Muscle of back (tissue), 11 donors: ENCODE measurements around the gene ADGRD2. TPM values are rescaled to one million over a fixed set of nuclear protein-coding genes. Genes with fewer than 3 reads are reported as not detected.

Source experiments
- DNase-seq, 3 donors: peaks; one replicate each; pipeline versions ENCODE4 v3.0.0 to v3.0.0-alpha.2; 2013
- polyA plus RNA-seq, 10 donors: library from polyadenylated mRNA; unstranded; fragments of 120-200 nt; gene quantifications; one replicate each; pipeline ENCODE4 v1.2.1, GENCODE V29; 2013; ENCODE audit not compliant: insufficient read length in 10 of 10

Gene ADGRD2
- polyA plus RNA-seq, 10 donors: 0.12 to 0.15 TPM; not detected in 8

- no peak for DNase-seq
These were observed 20.8 kb upstream of the ADGRD2 start for GRCh38 chr9:124429530-124429867.

GRCh38 chr9:124436320-124436719 lies 13.9 kb upstream of the ADGRD2 start:
- DNase-seq: no peak

- no peak for DNase-seq
These were observed 13.2 kb upstream of the ADGRD2 start for GRCh38 chr9:124437086-124437485.

- no peak for DNase-seq
These were observed 12.2 kb upstream of the ADGRD2 start for GRCh38 chr9:124438091-124438490.

- no peak for DNase-seq
These were observed 11.2 kb upstream of the ADGRD2 start for GRCh38 chr9:124439086-124439485.

GRCh38 chr9:124439686-124440243 lies 10.5 kb upstream of the ADGRD2 start:
- no peak for DNase-seq

- no peak for DNase-seq
These were observed 9.5 kb upstream of the ADGRD2 start for GRCh38 chr9:124440786-124441185.

- DNase-seq: no peak
These were observed 9.0 kb upstream of the ADGRD2 start for GRCh38 chr9:124441291-124441690.

GRCh38 chr9:124442379-124442778 lies 7.9 kb upstream of the ADGRD2 start:
- no peak for DNase-seq

- no peak for DNase-seq
These were observed 7.4 kb upstream of the ADGRD2 start for GRCh38 chr9:124442826-124443225.

GRCh38 chr9:124443625-124444024 lies 6.6 kb upstream of the ADGRD2 start:
- no peak for DNase-seq

GRCh38 chr9:124444166-124444565 lies 6.1 kb upstream of the ADGRD2 start:
- no peak for DNase-seq

- no peak for DNase-seq
These were observed 3.0 kb upstream of the ADGRD2 start for GRCh38 chr9:124447297-124447661.

- no peak for DNase-seq
These were observed 2.2 kb upstream of the ADGRD2 start for GRCh38 chr9:124448019-124448418.

- DNase-seq: no peak
These were observed 685 bp upstream of the ADGRD2 start for GRCh38 chr9:124449381-124450151.

- DNase-seq: no peak
These were observed 845 bp downstream of the ADGRD2 start for GRCh38 chr9:124450931-124451661.

- no peak for DNase-seq
These were observed 2.1 kb downstream of the ADGRD2 start for GRCh38 chr9:124452326-124452725.

- no peak for DNase-seq
These were observed 2.8 kb downstream of the ADGRD2 start for GRCh38 chr9:124452841-124453585.

- no peak for DNase-seq
These were observed 3.4 kb downstream of the ADGRD2 start for GRCh38 chr9:124453586-124454191.

GRCh38 chr9:124454296-124454695 lies 4.0 kb downstream of the ADGRD2 start:
- DNase-seq: no peak

- no peak for DNase-seq
These were observed 4.7 kb downstream of the ADGRD2 start for GRCh38 chr9:124454791-124455443.

- no peak for DNase-seq
These were observed 5.6 kb downstream of the ADGRD2 start for GRCh38 chr9:124455820-124456219.
